ENCODE measurements around the gene IRX4. TPM values are rescaled to one million over a fixed set of nuclear protein-coding genes. Genes with fewer than 3 reads are reported as not detected.

Gene IRX4
- polyA plus RNA-seq, 3 donors, result 0.06 TPM; not detected in 2

- 63 to 75% (median 72%) methylated on average over 21 of the region's 21 CpGs for WGBS, 3 donors
Measured at GRCh38 chr5:1896602-1897376, 14.1 kb upstream of the IRX4 start.

DNA sequence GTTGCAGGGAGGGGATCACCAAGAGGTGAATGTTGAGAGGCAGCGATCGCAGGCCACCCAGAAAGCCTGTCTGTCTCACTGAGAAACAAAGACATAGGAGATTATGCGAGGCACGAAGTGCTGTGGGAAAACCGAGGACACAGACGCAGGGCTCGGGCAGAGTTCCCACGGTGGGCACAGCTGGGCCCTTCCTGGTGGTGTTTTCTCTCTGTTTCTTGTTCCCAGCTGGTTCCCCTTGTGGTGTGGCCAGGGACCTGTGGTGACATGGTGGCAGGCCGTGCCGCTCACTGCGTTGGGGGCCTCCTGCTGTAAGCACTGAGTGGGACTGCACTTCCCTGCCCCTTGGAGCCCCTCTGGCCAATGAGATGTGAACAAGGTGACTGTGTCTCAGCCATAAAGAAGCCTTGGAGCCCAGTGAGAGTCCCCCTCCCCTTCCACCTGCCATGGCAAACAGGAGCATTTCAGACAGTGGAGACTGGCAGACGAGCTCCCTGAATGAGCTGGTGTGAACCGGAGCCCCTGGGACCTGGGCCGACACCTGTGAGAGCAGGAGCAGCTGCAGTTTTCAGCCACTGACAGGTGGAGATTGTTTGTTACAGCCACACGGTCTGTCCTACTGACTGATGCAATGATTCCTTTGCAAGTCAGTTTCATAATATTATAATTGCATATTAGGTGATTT lies 13.2 kb upstream of the IRX4 start:
- 71 to 80% (median 75%) methylated on average over 15 of the region's 15 CpGs for WGBS, 3 donors
- no peak overlapping the region for H3K27ac ChIP-seq (ENCODE audit: low read depth, low read length)

More at GRCh38 chr5:1896602-1897376, 14.1 kb upstream of the IRX4 start:
- H3K27ac ChIP-seq (ENCODE audit: low read depth, low read length), result no peak overlapping the region

GRCh38 chr5:1894243-1894642 lies 11.5 kb upstream of the IRX4 start:
- no peak overlapping the region for H3K27ac ChIP-seq (ENCODE audit: low read depth, low read length)
- WGBS, 3 donors, result 59 to 65% (median 59%) methylated on average over 8 of the region's 8 CpGs

DNA sequence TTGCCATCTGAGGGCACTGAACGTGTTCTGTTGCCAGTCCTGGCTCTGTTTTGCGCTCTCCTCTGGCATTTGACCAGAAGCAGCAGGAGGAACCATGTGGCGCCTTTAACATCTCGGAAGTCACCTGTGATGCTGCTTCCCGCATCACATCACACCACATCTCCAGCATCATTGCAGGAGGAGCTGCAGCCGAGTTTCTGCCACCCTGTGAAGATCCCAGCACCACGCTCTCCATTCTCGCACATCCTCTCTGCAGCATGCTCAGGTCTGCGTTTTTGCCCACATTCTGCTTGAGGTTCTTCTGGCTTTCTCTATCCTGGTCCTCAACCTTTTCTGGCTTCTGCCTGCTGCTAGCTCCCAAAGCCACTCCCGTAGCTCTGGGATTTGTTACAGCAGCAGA lies 11.0 kb upstream of the IRX4 start:
- WGBS, 3 donors, result 67 to 86% (median 78%) methylated on average over 10 of the region's 10 CpGs
- no peak overlapping the region for H3K27ac ChIP-seq (ENCODE audit: low read depth, low read length)

DNA sequence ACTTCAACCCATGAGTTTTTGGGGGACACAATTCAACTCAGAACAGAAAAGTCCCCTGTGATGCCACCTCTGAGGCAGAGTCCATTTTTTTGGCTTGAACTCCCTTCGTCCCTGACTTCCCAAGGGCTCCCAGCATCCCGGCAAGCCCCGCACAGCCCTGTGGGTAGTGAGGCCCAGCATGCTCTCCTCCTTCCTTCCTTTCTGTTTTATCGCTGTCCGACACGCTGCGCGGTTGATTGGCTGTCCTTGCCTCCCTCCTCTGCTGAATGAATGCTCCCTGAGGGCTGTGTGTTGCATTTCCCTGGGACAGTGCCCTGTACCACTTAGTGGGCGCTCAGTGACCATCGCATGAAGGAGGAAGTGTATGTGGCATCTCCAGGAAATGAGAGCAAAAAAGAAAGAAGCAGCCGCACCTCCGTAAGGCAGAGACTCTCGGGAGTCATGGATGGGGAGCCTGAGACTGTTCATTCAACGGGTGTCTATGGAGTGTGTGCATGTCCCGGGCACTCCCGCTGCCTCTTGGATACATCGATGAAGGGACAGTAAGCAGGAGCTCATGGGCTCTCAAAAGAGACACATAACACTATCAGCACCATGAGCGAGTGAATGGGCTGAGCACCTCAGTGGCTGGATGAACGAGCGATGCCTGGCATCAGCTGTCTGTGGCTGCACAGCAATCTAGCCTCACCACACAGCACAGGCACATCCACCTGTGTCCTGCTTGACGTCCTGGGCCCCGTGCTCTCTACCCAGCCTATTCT lies 10.1 kb upstream of the IRX4 start:
- 77 to 82% (median 81%) methylated on average over 22 of the region's 22 CpGs for WGBS, 3 donors

DNA sequence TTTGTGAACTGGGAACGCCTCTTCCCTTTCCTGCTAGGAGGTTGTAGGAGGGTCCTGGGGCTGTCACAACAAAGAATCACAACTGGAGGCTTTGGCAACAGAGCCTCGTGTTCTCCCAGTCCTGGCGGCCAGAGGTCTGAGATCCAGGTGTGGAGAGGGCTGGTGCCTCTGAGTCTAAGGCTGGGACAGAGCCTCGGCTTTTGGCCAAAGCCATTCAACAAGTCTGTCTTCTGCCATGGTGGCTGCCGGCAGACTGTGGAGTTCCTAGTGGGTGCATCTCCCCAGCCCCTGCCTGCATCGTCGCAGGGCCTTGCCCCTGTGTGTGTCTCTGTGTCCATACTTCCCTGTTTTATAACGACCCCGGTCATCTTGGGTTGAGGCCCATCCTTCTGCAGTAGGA lies 9.5 kb upstream of the IRX4 start:
- WGBS, 3 donors, result 57 to 68% (median 66%) methylated on average over 9 of the region's 9 CpGs
- no peak overlapping the region for H3K27ac ChIP-seq (ENCODE audit: low read depth, low read length)

More for the DNA sequence above, 10.1 kb upstream of the IRX4 start:
- no peak overlapping the region for H3K27ac ChIP-seq (ENCODE audit: low read depth, low read length)

DNA sequence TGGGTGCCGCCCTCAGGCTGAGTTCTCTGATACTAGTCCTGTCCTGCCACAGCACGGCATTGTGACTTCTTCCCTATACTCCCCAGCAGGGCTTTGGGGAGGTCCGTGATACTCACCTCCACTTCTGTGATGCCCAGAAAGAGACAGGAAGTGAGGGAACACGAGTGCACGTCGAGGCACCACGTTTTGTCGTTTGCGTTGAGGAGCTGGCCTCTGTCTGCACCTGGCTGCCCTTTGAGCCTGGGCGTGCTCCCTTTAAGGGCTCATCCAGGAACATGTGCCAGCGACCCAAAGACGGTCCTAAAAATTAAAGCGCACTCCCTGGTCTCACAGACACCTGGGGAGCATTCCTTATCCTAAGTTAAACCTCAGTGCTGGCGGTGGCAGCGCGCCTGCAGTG lies 8.7 kb upstream of the IRX4 start:
- H3K27ac ChIP-seq (ENCODE audit: low read depth, low read length), result no peak overlapping the region
- WGBS, 3 donors, result 64 to 68% (median 67%) methylated on average over 16 of the region's 16 CpGs

DNA sequence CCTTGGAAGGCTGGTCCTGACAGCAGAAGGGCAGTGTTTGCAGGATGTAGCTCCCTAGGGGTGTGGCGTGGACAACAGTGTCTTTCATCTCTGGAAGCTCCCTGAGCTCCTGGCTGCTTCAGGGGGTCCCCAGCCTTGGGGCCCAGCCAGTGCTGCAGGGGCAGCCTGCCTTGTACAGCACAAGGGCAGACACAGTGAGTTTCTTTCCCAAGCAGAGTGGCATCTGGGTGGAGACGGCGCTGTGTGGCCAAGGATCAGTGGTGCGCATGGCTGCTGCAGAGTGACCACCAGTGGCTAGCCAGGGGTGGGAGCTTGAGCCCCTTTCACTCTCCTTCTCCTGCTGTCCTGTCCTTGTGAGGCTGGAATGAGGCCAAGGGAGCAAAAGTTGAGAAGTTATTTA lies 7.6 kb upstream of the IRX4 start:
- 69 to 78% (median 78%) methylated on average over 4 of the region's 4 CpGs for WGBS, 3 donors
- H3K27ac ChIP-seq (ENCODE audit: low read depth, low read length), result no peak overlapping the region

DNA sequence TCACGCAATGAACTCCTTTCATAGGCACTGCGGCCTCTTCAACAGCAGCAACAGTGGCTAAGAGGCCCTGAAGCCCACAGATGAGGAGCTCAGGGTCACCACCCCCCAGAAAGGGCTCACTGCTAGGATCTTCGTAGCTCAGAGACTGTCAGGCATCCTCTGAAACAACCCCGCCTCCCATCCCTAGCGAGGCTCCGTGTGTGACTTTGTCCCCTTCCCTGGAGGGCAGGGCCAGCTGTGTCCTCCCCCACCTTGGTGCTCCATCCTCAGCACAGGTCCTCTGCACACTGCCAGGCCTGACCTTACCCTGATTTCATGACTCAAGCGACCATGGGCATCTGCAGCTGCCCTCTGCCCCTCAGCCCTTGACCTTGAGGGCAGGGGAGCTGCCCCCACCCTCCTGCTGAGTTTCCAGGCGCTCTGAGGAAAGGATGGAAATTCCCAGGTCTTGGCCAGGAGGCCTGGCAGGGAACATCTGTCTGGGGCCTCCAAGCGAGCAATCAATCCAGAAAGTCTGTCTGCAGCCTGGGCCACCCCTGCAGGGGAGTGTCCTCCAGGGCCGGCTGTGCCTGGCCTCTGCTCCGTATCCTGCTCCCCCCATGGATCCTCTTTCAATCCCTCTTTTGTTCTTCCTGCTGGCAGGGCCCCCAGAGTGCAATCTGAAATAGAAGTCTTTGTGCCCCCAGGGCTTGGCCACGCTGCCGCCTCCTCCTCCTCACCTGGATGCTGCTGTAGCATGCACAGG lies 6.8 kb upstream of the IRX4 start:
- WGBS, 3 donors, result 49 to 64% (median 63%) methylated on average over 13 of the region's 13 CpGs
- no peak overlapping the region for H3K27ac ChIP-seq (ENCODE audit: low read depth, low read length)

GRCh38 chr5:1888541-1889251 lies 6.0 kb upstream of the IRX4 start:
- no peak overlapping the region for H3K27ac ChIP-seq (ENCODE audit: low read depth, low read length)
- WGBS, 3 donors, result 58 to 66% (median 62%) methylated on average over 22 to 24 of the region's 24 CpGs

GRCh38 chr5:1887588-1888360 lies 5.0 kb upstream of the IRX4 start:
- no peak overlapping the region for H3K27ac ChIP-seq (ENCODE audit: low read depth, low read length)
- 7 to 15% (median 10%) methylated on average over 26 to 31 of the region's 31 CpGs for WGBS, 3 donors

DNA sequence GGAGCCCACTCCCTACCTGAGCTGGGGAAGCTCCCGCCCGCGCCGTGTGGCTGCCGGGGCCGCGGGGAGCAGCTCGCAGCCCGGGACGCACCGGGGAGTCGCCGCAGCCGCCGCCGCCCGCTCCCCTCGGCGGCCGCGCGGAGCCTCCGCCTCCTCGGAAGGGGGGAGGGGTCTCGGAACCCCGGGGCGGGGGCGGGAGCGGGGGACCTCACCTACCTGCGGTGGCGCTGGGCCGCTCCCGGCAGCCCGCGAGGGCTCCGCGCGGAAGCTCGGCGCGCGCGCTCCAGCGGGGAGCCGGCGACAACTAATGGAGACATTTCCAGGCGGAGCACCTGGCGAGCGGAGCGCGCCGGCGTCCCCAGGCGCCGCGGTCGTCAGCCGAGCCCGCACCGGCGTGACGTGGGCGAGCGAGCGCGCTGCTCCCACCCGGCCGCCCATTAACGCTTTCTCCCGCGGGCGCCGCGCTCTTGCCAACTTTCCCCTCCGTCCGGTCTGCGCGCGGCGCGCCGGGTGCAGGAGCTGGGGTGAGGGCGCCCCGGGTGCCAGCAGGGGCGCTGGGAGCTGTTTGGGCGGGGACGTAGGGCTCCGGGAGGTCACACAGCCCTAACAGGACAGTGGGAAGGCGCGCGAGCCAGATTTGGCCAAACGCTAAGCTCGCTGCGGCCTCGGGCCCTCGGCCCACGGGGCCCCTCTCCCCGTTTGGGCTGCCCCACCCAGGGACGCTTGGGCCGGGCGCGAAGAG lies 4.3 kb upstream of the IRX4 start:
- 1 to 2% (median 1%) methylated on average over 78 to 102 of the region's 102 CpGs for WGBS, 3 donors

DNA sequence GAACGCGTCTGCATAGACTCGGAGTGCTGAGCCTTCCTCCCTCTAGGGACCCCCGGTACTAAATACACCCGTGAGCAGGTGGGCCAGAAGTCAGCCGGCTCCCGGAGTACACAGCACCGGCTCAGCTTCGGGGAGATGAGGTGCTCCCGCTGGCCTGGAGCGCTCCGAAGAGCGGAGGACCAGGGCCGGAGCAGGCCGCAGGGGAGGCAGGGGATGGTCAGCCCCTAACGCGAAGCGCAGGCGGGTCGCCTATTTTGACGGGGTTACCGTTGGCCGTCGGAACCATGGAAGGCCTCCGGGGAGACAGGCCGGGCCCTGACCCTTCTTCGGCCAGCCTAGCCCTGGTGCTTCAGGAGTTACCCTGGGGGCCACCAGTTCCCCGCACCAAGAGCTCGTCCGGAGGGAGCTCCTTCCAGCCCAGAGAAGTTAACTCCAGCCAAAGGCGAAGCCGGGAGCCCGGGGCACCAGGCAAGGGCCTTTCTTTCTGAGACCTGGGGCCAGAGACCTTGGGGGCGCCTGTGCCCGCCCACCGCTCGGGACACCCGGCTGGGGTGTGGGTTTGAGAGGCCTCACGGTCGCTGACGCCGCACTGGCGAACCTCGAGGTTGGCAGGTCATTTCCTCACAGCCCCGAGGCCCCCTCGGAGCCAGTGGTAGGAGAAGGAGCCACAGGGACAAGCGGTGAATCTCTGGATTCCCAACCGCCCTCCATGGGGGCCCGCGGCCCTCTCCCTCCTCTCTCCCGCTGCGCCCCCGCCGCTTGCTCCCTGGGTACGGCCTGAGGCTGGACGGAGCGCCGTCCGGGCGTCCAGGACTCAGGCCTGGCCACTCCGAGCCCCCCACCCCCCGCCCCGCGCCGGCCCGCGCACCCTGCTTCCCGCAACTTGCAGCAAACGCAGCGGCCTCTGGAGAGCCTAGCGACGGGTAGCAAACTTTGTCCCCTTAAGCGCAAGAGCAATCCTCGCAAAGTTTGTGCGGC lies 3.4 kb upstream of the IRX4 start:
- 2 to 4% (median 3%) methylated on average over 63 to 75 of the region's 75 CpGs for WGBS, 3 donors
- no peak overlapping the region for H3K27ac ChIP-seq (ENCODE audit: low read depth, low read length)

More for the DNA sequence above, 4.3 kb upstream of the IRX4 start:
- H3K27ac ChIP-seq (ENCODE audit: low read depth, low read length), result no peak overlapping the region

GRCh38 chr5:1885404-1885755 lies 2.7 kb upstream of the IRX4 start:
- H3K27ac ChIP-seq (ENCODE audit: low read depth, low read length), result no peak overlapping the region
- 3 to 6% (median 5%) methylated on average over 19 of the region's 19 CpGs for WGBS, 3 donors

- no peak overlapping the region for H3K27ac ChIP-seq (ENCODE audit: low read depth, low read length)
- 7% methylated on average over 24 of the region's 24 CpGs for WGBS, 3 donors
Measured at GRCh38 chr5:1884678-1885403, 2.1 kb upstream of the IRX4 start.
